Fibroblast of skin of right quadriceps (primary cell): ENCODE measurements around the gene RAB3A.
A peak's percentile ranks its signal among the peaks of the same experiment; 100 is the strongest.
"Not testable (repeated sequence)": the region's sequence is repeated elsewhere in the genome, so short reads cannot be mapped to it uniquely, and the experiment has no call there.

Experiments
- DNase-seq: peaks from one replicate; pipeline ENCODE4 v3.0.0-alpha.2; 2013

Gene RAB3A

DNA sequence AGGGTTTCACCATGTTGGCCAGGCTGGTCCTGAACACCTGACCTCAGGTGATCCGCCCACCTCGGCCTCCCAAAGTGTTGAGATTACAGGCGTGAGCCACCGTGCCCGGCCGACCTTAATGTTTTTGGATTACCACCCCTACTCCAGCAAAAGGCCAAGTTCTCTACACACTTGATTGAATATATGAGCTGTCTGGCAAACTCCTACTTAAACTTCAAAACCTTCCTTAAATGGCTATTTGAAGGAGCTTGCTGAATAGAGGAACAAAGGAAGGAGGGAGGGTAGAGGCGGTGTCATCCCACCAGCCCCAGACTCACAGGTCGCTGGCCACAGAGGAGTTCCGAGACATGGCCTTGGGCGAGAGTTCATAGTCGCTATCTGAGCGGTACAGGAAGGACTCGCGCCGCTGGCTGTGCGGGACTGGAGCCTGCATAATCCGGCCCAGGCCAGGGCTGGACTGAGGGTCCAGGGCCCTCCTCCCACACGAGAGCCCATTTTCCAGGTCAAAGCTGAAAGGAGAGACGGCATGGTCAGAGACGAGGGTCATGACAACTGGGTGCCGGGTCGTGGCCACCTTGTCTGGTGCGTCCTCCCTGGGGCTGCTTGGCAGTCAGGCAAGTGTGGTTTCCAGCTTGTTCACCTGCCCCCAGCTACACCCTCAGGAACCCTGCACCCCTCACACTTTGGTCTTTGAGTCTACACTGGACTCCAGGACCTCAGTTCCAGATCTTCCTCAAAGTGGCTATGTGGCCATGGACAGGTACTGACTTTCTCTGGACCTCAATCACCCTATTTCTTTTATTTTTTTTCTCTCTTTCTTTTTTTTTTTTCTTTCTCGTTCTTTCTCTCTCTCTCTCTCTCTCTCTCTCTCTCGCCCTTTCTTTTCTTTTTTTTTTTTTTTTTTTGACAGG lies 18.2 kb upstream of the RAB3A start:
- no peak for DNase-seq

DNA sequence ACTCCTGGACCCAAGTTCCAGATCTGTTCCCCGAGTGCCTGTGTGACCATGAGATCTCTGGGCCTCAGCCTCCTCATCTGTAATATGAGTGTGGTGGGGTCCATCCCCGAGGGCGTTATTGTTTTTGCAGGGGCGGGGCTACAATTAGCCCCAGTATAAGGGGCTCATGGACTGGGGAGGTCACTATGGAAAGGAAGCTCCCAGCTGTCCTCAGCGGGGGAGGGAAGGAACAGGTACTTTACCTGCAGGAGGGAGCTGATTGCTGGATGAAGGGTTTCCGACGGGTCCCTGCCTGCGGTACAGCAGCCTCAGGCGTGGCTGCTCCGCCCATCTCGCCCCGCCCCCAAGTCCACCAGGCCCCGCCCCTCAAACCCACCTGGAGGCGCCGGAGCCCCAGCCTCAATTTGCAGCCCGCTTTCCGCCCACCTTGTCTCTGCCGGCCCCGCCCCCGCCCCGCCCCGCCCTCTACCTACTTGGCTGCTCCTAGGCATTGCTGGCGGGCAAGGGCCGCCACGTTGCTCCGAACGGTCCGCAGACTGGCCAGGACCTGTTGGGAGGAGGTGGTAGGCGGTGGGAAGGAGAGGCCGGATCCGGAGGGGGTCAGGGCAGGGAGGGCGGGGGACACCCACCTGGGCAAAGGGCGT lies 16.9 kb upstream of the RAB3A start:
- no peak for DNase-seq

DNA sequence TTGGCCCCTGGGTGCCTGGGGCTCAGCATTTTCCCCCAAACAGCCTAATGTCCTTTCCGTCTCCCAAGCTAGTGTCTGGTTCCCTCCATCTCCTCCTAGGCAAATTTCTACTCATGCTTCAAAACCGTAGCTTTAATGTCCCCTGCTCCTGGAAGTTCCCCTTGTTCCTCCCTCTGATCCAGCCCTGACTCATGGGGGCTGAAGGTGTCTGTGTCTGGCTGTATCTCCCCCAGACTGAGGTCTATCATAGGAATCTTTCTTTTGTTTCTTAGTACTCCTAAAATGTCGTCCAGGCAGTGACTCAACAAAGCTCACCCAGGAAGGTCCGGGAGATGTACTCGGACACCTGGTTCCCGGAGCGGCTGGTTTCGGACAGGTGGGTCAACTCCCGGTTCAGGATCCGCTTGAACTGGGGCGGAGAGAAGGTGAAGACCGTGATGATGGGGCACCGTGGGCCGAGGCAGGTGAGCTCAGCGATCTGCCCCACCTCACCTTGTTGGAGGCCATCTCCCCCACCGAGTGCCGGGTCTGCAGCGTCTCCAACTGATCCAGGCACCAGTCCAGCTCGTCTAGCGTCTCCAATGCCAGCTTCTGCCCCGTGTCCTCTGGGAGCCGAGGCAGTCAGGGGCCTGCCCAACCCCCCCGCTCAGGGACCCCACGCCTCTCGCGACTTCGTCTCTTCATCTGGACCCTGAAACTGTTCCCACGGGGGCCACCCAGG lies 16.2 kb upstream of the RAB3A start:
- DNase-seq, result no peak

DNA sequence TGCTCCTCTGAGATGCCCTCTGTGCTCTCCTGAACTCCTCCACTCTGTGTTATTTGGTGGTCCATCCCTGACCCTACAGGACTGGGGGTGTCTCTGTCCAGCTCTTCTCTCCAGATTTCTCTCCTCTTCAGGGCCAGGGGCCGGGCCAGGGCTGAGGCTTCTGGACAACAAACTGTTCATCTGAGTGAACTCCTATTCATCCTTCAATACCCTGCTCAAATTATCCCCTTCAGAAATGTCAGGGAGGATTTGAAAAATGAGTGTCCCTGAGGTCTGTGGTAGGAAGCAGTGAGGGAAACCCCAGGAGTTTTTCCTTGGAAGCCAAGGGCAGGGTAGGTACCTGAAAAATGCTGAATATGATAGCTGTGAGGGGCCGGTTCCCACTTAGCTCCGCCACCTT lies 14.8 kb upstream of the RAB3A start:
- DNase-seq, result no peak

DNA sequence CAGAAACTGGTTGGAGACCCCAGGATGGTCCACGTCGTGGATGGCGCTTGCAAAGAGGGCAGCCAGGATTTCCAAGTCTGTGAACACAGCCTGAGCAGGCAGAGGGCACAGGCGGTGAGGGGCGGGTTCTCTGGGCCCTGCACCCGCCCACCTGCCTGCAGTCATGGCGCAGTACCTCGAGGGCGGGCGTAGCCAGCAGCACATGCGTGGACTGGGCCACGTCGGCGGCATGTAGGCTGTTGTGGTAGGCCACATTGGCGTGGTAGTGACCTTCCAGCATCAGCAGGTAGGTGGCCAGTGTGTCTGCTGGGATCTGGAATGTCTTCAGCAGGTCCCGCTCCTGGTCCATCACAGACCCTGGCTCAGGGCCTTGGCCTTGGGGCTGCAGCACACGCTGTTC lies 14.3 kb upstream of the RAB3A start:
- DNase-seq, result no peak

DNA sequence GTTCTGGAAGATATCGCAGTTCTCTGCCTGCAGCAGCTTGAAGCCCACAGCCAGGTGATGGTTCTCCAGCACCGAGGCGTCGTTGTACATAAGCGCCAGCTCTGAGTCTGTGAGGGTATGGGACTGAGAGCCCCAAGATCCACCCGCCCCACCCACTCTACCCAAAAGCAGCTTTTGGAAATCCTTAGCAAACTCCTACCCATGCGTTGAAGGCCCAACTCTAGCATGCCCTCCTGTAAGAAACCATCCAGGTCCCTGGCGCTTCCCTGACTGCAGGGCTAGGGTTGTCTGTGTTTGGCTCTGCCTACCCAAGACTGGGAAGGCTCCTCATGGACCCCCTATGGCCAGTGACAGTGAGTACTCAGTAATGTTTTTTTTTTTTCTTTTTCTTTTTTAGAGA lies 12.9 kb upstream of the RAB3A start:
- no peak for DNase-seq

DNA sequence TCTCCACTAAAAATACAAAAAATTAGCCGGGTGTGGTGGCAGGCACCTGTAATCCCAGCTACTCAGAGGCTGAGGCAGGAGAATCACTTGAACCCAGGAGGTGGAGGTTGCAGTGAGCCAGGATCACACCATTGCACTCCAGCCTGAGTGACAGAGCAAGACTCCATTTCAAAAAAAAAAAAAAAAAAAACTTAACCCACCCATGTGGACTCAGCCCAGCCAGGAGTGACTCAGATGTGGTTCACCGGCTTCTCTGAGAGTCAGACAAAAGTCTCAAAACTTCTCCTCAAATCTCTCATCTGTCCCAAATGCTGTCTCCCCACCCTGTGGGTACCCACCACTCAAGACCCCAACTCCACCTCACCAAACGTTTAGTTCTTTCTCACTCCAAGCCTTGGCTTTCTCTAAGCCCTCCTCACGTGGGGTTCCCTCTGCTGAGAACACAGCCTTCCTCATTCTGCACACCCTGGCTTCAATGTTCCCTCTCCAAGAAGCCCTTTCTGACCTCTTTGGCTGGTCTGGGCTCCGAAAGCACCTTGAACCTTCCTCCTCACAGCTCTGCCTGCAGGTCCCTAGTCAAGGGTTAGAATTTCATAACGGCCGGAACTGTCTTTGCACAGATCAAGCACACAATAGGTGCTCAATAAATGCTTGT lies 11.1 kb upstream of the RAB3A start:
- DNase-seq, result no peak

DNA sequence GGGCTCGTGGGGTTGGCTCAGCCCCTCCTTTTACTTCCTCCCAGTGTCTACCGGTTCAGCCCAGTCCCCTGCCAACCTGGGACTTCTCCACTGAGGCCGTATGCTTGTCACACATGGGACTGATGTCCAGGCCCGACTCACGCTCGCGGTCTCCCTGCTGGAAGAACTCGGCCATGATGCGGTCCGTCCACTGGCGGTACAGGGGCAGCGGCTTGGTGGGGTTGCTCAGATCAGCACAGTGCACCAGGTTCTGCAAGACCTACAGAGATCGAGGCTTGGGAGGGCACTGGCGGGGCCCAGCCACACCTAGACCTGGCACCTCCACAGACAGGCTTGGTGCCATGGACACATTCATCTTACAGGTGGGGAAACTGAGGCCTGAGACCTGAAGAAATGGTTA lies 7.8 kb upstream of the RAB3A start:
- DNase-seq, result no peak

DNA sequence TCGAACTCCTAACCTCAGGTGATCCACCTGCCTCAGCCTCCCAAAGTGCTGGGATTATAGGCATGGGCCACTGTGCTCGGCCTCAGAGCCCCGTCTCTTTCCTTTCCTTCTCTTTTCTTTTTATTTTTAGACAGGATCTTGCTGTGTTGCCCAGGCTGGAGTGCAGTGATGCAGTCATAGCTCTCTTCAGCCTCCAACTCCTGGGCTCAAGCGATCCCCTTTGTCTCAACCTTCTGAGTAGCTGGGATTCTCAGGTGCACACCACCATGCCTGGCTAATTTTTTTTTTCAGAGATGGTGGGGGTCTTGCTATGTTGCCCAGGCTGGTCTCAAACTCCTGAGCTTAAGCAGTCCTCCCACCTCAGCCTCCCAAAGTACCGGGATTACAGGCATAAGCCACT lies 6.1 kb upstream of the RAB3A start:
- not testable (repeated sequence) for DNase-seq

DNA sequence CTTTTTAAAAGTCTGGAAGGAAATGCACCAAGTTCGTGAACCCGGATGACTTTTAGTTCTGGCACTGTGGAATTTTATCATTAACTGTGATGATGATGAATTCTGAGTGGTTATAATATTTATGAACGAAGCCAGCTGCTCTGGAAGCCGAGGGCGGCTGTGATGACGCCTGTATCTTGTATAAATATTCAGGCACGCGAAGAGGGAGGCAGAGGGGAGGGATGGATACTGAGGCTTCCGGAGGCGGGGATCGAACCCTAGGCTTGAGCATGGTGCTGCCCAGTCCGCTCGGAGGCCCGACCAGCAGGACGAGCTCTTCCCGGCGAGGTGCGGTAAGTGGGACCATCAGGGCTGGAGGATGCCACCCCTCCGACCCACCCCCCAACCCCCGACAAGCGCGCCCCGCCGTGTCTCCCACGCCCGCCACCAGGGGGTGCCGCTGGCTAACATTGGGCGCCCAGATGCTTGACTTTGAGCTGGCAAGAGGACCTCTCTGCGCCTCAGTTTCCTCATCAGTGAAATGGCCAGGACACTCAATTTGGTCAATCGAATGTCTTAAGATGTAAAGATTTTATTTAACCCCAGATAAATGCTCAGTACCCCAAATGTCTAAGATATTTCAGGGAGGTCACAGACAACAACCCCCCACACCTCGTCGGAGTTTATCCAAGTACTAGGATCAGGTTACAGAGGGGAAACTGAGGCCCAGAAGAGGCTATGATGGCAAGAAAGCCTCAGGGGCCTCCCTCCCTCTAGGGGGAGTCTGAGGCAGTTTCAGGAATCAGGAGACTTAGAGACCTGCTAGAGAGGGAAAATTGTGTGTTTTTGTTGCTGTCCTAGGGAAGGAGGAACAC lies 4.5 kb upstream of the RAB3A start:
- peak; percentile 73 for DNase-seq

DNA sequence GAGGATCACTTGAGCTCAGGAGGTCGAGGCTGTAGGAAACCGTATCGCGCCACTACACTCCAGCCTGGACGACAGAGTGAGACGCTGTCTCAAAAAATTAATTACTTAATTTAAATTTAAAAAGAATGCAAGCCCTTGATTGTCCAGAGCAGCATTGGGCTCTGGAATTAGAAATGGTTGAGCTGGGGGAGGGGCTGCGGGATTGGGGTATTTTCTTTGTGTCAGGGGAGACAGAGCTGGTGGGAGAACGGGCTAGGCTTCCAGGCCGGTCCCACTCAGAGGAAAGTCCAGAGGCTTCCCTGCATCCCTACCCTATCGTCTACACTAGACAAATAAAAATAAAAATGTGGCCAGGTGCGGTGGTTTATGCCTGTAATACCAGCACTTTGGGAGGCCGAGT lies 2.2 kb upstream of the RAB3A start:
- no peak for DNase-seq

DNA sequence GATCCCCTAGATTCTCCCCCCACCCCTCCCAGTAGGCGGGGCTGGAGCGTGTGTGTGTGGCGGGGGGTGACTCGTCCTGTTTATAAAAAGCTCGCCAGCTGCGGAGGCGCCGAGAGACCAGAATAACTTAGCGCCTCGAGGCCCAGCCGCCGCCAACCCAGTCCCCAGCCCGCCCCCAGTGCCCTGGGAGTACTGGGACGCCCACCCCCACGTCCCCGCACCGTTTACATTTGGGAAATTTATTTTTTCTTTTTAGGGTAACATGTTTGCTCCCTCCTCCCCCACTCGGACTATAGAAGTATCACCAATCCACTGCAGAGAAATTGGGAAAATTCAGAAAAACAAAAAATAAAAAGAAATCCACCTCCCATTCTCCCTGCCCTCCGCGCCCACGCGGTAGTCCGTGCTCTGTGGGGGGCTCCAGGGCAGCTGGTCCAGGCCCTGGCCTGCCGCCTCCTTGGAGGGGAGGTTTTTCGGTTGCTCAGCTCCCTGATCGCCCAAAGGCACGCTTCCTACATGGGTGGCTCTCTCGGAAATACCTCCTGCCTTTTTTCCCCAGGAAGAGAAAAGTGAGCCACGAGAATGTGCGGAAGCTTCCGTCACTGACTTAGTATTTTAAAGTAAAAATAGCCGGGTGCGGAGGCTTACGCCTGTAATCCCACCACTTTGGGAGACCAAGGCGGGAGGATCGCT lies 1.5 kb upstream of the RAB3A start:
- peak; percentile 80 for DNase-seq

DNA sequence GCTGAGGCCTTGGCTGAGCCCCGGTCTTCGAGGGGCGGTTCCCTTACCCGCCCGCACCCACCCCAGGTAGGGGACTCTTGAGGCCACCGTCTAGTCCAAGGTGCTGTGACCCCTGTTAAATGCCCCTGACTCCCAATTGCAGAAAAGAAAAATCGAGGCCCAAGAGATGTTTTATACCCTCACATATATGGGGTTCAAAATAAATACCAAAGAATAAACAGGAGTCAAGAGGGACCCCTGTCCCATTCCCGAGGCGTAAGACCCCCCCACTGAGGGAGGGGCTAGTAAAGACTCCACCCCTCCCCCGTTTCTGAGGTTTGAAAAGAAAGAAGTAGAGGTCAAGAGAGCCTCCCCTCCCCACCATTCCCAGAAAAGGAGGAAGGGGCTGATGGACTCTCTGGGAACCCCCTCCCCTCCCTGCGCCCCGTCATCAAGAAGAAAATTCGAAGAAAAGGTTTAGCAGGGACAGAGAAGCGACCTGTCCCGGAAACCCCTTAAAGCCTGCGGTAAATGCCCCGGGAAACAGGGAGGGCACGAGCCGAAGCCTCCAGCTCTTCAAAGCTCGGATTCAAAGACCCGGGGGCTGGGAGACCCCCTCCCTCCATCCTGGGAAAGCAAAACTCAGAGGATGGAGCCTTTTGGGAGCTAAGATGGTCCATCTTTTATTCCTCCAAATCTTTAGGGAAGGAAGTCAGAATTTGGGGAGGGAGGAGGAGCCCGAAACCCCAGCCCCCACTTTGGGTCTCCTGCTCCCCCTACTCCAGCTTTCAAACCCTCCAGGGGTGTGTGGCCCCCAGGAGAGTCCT lies 755 bp upstream of the RAB3A start:
- peak; percentile 52 for DNase-seq

DNA sequence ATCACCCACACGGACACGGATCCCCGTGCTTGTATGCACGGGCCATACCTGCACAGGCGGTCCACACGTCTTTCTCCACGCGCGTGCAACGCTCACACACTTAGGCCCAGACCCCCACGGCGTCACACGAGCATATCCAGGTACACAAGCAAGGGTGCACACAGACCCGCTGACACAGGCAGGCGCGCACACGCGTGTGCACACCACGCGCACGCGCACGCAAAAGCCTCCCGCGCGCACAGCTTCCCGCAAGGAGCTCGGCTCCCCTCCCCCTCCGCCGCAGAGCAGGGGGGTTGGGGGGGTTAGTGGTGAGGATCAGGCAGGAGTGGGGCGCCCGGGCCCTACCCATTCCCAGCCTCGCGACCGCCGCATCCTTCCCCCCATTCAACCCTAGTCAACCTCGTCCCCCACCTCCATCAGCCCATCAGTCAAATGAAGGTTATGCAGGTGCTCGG lies 407 bp downstream of the RAB3A start:
- no peak for DNase-seq

DNA sequence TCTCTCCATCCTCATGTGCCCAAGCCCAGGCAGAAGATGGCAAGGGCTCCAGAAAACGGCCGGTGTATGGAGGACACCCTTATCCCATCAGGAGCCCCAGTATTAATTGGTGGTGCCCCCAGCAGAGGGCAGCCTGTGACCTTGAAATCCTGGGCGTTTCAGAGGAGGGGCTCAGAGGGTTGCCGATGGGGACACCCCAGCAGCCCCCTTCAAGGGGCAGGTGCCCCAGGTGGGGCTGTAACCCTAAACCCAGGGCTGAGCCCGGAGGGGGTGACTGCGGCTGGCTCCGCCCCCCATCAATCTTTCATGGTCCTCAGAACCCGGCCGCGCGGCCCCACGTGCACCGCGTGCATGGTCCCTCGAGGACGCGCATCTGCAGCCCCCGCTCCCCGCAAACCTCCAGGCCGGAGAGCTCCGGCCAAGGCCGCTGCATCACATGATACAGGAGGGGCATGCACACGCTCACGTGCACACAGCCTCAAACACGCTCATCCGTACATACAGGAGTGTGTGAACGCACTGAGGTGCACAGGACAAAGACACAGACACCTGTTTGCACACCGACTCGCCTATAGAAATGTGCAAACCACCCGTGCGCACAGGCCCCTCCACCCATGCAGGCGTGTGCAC lies 949 bp downstream of the RAB3A start:
- DNase-seq, result no peak

DNA sequence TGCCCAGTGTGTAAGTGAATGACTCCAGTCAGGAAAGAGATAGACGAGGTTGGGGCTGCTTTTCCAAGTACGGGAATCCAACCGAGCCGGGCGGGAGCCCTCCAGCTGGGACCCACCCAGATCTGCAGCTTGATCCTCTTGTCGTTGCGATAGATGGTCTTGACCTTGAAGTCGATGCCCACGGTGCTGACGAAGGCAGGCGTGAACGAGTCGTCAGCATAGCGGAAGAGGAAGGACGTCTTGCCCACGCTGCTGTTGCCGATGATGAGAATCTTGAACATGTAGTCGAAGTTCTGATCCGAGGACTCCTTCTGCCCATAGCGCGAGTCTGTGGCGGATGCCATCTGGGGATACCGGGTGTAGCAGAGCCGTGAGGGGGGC lies 1.5 kb downstream of the RAB3A start:
- DNase-seq, result no peak

DNA sequence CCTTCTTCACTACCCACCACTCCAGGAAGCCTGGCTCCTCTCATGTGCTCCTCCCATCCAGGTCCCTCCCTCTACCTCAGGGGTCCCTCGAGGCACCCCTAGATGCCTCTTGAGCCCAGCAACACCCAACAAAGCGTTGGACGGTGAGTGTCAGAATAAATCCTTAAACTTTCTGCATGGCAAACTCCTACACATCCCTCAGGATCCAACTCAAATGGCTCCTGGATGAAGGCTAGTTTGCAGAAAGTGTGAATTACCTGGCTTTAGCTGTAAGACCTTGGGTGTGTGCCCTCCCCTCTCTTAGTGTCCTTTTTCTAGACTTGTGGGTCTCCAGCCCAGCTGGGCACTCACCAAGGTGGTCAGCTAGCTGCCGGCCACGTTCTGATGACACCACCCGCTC lies 5.5 kb downstream of the RAB3A start:
- no peak for DNase-seq

DNA sequence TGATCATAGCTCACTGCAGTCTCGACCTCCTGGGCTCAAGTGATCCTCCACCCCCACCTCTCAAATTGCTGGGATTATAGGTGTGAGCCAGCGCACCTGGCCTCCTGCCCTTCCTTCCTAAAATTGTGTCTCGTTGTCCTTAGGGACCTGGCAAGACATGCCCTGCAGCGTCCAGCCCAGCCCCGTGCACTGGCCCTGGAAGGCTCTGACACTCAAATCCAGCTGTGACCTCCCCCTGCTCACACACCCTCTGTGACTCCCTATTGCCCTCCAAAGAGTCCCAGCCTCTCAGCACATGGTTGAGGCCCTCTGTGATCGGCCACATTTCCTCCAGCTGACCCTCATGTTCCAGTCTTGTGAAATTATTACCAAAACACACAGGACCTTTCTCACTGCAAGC lies 5.9 kb downstream of the RAB3A start:
- no peak for DNase-seq

DNA sequence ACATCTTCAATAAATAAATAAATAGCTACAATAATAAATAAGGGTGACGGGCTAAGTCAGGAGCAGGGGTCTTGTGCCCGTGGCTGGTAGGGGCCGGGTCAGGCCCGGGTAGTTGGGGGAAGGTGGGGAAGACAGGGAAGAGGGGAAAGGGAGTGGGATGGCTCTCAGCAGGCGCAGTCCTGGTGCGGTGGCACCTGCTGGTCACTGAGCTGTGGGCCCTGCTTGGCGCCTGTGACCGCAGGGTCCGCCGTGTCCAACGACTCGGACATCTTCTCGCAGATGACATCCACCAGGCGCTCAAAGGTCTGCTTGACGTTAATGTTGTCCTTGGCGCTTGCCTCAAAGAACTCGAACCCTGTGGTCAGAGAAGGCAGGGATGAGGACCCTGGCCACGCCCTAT lies 6.5 kb downstream of the RAB3A start:
- no peak for DNase-seq

DNA sequence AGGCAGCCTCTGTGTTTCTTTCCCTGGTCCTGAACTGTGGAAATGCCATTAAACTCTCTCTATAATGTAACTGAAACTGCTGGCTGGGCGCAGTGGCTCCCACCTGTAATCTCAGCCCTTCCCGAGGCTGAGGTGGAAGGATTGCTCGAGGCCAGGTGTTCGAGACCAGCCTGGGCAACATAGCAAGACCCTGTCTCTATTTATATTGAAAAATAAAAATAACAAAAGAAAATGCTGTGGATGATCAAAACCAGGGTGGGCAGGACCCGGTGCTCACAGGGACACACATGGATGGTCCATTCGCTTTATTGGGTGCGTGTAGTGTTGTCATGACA lies 7.4 kb downstream of the RAB3A start:
- DNase-seq, result no peak
